NCI-H2196 (cell line): ENCODE measurements around the gene ZMIZ2.
"Not testable (repeated sequence)": the region's sequence is repeated elsewhere in the genome, so short reads cannot be mapped to it uniquely, and the experiment has no call there.

Source experiments
- DNase-seq: peaks from one replicate; lab custom pipeline; 2025; ENCODE audit not compliant: unreplicated experiment; lab: John Stamatoyannopoulos, UW

The ZMIZ2 gene

GRCh38 chr7:44727937-44728262, 20.7 kb upstream of the ZMIZ2 start:
- DNase-seq: no peak

DNA sequence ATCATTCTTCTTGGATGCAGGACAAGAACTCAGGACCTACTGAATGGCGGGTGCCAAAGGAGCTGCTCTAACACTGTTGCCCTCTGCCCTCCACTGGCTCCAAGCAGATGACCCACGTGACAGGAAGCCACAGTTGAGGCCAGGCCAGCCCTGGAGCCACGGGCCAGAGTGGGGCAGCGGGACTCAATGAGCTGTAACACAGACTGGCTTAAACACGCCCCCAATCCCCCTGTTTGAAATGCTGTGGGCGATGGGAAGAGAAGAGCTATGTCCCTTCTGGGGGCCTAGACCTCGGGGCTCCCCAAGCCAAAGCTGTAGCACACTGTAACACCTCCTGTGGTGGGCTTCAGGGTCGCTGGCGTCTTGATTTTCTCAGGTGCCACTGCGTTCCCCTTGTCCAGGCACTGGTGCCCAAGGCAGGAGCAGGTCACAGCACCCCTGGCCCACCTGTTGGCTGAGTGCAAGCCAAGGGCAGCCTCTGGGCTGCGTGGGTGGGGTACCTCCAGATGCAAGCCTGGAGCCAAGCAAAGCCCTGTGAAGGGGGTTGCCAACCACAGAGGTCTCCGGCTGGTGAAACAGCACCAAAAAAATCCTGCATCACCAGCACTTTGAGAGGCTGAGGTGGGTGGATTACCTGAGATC, 18.6 kb upstream of the ZMIZ2 start:
- DNase-seq: no peak

DNA sequence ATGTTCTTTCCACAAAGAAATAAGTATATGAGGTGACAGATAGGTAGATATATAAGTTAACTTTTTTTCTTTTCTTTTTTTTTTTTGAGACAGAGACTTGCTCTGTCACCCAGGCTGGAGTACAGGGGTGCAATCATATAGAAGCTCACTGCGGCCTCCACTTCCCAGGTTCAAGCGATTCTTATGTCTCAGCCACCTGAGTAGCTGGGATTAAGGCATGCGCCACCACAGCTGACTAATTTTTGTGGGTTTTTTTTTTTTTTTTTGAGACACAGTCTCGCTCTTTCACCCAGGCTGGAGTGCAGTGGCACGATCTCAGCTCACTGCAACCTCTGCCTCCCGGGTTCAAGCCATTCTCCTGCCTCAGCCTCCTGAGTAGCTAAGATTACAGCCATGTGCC, 15.7 kb upstream of the ZMIZ2 start:
- not testable (repeated sequence) for DNase-seq

DNA sequence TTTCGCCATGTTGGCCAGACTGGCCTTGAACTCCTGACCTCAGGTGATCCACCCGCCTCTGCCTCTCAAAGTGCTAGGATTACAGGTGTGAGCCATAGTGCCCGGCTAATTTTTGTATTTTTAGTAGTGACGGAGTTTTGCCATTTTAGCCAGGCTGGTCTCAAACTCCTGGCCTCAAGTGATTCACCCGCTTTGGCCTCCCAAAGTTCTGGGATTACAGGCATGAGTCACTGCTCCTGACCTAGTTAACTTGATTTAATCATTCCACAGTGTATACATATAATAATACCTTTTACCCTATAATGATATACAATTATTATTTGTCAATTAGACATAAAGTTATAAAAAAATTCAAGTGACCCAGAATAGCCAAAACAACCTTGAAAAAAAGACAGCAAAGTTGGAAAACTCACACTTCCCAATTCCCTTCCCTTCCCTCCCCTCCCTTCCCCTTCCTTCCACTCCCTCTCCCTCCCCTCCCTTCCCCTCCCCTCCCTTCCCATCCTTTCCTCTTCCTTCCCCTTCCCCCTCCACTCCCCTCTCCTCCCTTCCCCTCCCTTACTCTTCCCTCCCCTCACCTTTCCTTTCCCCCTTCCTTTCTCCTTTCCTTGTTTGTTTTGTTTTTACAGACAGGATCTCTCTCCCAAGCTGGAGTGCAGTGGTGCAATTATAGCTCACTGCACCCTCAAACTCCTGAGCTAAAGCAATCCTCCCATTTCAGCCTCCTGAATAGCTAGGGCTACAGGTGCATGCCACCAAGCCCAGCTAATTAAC, 14.8 kb upstream of the ZMIZ2 start:
- DNase-seq: no peak

DNA sequence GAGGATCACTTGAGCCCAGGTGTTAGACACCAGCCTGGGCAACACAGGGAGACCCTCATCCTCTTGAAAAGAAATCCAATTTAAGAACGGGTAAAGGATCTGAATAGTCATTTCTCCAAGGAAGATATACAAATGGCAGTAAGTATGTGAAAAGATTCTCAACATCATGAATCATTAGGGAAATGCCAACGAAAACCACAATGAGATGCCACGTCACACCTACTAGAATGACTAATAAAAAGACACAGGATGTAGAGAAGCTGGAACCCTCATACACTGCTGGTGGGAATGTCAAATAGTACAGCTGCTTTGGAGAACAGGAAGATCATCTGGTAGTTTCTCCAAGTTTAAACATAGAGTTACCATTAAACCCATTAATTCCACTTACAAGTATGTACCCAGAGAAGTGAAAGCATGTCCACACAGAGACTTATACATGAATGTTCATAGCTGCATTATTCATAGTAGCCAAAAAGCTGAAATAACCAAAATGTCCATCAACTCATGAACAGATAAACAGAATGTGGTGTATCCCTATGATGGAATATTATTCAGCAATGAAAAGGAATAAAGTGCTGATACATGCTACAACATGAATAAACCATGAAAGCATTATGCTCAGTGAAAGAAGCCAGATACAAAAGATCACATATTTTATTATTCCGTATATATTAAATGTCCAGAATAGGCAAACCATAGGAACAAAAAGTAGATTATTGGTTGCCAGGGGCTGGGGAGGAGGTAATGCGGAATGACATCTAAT, 13.1 kb upstream of the ZMIZ2 start:
- DNase-seq: no peak

- no peak for DNase-seq
Measured at GRCh38 chr7:44736896-44737295, 11.8 kb upstream of the ZMIZ2 start.

DNA sequence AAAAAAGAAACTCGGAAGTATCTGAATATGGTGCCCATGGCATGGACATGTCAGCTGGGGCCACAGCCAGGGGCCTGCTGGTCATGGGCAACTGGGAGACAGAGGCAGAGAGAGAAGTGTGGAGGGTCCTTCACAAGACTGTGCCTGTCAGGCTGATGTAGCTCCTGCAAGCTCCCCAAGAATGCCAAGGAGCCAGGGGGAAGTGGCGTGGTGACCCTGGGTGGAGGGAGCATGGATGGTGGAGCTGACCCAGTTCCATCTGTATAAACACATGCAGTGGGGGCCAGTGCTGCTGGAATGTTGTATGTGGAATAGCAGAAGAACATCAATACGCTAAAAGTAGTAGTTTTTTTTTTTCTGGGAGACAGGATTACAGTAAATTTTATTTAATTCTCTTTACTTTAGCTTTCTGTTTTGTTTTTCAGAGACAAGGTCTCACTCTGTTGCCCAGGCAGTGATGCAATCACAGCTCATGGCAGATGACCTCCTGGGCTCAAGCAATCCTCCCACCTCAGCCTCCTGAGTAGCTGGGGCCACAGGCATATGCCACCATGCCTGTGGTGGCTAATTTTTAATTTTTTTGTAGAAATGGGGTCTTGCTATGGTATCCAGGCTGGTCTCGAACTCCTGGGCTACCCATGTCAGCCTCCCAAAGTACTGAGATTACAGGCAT, 10.5 kb upstream of the ZMIZ2 start:
- DNase-seq: no peak

- no peak for DNase-seq
Measured at GRCh38 chr7:44738876-44739665, 9.6 kb upstream of the ZMIZ2 start.

GRCh38 chr7:44740055-44740454, 8.6 kb upstream of the ZMIZ2 start:
- no peak for DNase-seq

DNA sequence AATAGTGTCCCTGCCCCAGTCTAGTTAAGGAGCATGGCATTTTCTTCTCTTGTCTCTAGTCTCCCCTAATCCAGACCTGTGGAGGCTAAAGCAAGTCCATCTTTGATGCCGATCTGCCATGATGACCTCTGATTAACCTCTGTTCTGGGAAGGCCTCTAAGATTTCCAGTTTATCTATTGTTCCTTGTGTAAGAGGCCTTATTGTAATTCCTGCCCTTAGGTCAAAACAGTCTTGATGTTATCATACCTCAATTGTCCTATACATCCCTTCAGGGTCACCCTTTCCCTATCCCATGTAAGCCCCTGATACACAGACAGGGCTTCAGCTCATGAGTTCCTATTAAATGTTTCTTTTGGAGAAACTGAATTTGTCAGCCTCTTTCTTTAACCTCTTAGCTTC, 4.9 kb upstream of the ZMIZ2 start:
- no peak for DNase-seq

DNA sequence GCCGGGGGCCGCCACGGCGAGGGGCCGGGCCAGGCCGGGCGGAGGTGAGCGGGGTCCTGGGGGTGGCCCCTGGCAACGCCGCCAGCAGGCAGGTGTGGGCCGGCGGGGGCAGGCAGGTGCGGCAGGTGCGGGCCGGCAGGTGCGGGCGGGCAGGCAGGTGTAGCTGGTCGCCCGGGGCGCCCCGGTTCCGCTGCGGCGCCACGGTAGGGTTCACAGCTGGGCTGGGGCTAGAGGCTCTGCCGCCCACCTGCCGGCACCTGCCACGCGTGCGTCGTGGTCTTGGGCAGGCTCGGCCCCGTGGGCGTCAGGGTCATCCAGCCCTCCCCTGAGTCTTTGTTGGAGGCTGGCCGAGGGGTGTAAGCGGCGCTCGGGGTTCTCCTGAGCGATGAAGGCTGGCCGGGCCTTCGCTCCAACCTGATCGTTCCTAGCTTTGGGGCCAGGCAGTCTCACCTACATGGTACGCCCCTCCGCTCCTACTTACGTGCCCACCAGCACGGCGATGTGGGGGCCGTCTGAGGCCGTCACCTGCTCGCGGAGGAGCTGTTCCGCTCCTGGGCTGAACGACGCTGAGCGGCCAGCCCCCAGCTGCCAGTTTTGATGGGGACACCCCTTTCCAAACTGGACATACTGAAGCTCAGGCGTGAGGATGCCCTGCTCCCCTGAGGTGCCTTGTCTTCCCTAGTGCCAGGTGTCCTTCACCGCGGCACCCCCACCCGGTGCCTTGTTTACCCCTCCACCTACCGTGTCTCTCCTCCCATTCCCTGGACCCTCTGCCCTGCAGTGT, 493 bp downstream of the ZMIZ2 start:
- peak; percentile 71 for DNase-seq

GRCh38 chr7:44749992-44750391, 1.3 kb downstream of the ZMIZ2 start:
- DNase-seq: no peak

- DNase-seq: no peak
Measured at GRCh38 chr7:44750424-44750823, 1.8 kb downstream of the ZMIZ2 start.

- DNase-seq: peak; percentile 21
Measured at GRCh38 chr7:44750921-44751571, 2.4 kb downstream of the ZMIZ2 start.

- no peak for DNase-seq
Measured at GRCh38 chr7:44752822-44753221, 4.2 kb downstream of the ZMIZ2 start.

DNA sequence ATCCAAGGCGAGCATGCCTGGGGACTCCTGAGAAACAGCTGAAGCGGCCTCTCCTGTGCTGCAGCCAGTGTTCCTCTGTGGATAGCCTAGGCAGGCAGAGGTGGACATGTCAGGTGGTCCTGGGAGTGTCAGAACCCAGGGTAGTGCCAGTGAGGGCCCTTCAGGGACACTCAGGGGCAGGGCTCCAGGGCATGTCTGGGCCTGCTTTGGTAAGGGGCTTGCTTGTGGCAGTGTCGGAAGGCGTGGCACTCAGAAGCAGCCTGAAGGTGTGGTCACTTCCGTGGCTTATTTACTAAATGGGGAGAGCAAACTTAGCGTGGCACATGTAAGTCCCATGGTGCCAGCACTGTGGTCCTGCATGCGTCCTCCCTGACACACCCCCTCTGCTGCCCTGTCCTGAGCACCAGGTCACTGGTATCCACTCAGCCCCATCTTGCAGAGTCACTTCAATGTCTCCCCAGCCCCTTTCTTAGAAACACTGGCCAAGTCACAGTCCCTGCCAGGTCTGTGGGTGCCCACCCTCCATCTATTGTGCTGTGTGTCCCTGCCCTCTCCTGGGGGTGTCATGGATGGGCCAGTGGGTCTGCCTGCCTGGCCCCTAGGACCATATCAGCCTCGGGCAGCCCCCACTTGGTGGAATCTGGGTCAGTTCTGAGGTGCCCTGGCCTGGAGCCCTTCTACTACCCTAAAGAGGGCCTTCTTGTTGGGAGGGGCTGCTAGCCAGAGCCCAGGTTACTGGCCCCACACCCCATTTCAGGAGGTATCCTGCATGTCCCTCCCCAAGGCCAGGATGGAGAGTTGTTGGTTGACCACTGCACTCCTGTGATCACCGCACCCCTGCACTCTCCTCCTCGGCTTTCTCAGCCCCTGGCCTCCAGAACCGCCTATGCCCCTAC, 6.4 kb downstream of the ZMIZ2 start:
- no peak for DNase-seq

DNA sequence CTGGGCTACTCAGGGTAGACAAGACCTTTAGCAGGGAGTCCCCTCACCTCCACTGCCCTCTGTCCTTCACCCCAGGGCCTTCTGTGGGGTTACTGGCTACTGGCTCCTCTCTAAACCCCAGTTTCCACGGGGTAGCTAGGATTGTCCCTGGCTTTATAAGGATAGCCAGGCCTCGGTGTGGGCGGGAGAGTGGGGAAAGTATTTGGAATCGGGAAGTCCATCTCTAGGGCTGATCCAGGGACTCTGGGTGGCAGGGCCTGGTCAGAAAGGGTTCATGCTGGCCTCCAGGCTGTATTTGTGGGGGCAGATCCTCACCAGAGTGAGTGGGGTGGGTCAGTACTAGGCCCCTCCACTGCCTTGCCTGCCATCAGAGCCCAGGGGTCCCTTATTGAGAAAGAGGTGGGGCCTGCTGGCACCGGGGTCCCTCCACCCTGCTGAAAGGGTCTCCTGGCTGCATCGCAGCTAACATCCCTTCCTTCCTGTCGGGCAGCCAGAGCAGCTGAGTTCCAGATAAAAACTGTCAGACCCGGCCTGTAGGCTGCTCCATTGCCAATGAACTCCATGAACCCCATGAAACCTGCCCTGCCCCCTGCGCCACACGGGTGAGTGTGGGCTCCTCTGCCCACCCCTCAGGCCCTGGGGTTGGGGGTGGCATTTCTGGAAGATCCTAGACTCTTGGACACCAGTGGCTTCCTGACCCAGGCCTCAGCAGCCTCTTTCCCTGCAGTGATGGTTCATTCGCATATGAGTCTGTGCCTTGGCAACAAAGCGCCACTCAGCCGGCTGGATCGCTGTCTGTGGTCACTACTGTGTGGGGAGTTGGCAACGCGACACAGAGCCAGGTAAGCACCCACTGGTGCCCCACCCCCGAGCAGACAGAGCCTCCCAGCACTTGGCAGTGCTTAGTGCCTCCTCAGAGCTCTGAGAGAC, 7.3 kb downstream of the ZMIZ2 start:
- peak; percentile 21 for DNase-seq
